Lower leg skin (tissue), 4 donors: Measurements from ENCODE around the gene FUBP1. TPM values are rescaled to one million over a fixed set of nuclear protein-coding genes. Genes with fewer than 3 reads are reported as not detected.
"Not testable (repeated sequence)": the region's sequence is repeated elsewhere in the genome, so short reads cannot be mapped to it uniquely, and the experiment has no call there.

Experiments used
- DNase-seq, 2 donors: peaks; one replicate each; pipeline ENCODE4 v3.0.0-alpha.2; 2019; ENCODE audit warnings: low spot score in 2 of 2
- H3K4me3 ChIP-seq: fragments of 200-600 bp; sonication (generic); 2 replicates; pipeline ENCODE4 v1.5.1; 2017; ENCODE audit warnings: mild to moderate bottlenecking, low read depth; ENCODE audit not compliant: poor library complexity, severe bottlenecking
- POLR2A ChIP-seq, 2 donors: fragments of 450-650 bp; IDR thresholded peaks; one replicate each; pipeline ENCODE4 v1.6.1; 2016 to 2017; ENCODE audit warnings: antibody characterized with exemption in 2 of 2, mild to moderate bottlenecking in 1 of 2, moderate library complexity in 1 of 2
- WGBS, 2 donors: methylation state at CpG; one replicate each; pipeline ENCODE4 v1.1.5; 2018; 5-methylcytosine and 5-hydroxymethylcytosine counted together
- intact Hi-C: fragments of 100-400 bp; cut with DNase I; formaldehyde crosslinking; loops from one replicate; pipeline ENCODE4 v1.15.0; 2023; ENCODE audit warnings: low total_unique reads
- total RNA-seq, 4 donors: library from RNA; depleted of rRNA; stranded (reverse); fragments of >200 nt; gene quantifications; one replicate each; pipeline ENCODE4 v1.1.0, GENCODE V29; 2016
- TF ChIP-seq, protein P1 (sequence below), 3 donors: fragments of 450-650 bp; IDR thresholded peaks; one replicate each; pipeline ENCODE4 v1.5.1; 2016; ENCODE audit warnings: antibody characterized with exemption in 3 of 3, mild to moderate bottlenecking in 3 of 3, moderate library complexity in 2 of 3

Gene FUBP1
- total RNA-seq, 4 donors from 2014 or later, result 48.7 to 105 (median 58.9) TPM

DNA sequence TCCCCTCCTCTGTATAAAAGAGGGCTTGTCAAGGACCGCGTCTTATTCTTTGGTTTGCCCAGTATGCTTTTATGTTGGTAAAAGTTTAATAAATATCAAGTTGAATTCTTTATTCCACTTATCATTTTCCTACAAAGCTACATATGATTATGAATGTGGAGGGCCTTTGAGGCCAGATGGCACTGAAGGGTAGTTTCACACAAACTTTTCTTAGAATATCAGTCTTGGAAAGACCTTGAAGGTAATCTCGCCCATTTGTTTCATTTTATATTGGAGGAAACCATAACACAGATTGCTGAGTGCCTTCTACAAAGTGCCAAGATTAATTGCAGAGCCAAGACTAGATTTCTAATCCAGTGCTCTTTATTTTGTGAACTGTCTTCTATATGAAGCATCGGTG is 5.8 kb upstream of the FUBP1 start:
- TF ChIP-seq, protein P1, sequence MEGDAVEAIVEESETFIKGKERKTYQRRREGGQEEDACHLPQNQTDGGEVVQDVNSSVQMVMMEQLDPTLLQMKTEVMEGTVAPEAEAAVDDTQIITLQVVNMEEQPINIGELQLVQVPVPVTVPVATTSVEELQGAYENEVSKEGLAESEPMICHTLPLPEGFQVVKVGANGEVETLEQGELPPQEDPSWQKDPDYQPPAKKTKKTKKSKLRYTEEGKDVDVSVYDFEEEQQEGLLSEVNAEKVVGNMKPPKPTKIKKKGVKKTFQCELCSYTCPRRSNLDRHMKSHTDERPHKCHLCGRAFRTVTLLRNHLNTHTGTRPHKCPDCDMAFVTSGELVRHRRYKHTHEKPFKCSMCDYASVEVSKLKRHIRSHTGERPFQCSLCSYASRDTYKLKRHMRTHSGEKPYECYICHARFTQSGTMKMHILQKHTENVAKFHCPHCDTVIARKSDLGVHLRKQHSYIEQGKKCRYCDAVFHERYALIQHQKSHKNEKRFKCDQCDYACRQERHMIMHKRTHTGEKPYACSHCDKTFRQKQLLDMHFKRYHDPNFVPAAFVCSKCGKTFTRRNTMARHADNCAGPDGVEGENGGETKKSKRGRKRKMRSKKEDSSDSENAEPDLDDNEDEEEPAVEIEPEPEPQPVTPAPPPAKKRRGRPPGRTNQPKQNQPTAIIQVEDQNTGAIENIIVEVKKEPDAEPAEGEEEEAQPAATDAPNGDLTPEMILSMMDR (IDR thresholded peaks at IDR 0.05), result no peak
- no peak for TF ChIP-seq POLR2A (IDR thresholded peaks at IDR 0.05)
- H3K4me3 ChIP-seq, result no peak overlapping the region
- no peak for DNase-seq
- WGBS, 2 donors, result 96 to 97% methylated on average over 4 of the region's 4 CpGs
- intact Hi-C loops, result no loop called here

DNA sequence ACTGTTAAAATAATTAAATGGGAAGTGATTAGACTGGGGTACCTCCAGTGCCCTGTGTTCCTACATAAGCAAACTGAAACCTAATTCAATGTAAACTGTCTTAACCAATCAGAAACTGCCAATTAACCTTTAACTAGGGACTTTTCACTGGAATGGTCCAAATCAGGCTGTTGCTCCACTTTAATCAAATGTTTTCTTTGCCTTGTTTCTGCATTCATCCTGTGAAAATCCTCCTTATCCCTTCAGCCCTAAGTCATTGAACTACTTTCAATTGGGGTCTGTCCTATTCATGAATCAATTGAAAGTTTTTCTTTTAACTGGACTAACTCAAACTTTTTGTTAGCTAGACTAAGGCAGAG is 5.1 kb upstream of the FUBP1 start:
- H3K4me3 ChIP-seq, result no peak overlapping the region
- no peak for DNase-seq
- TF ChIP-seq, protein P1 (IDR thresholded peaks at IDR 0.05), result no peak
- no peak for TF ChIP-seq POLR2A (IDR thresholded peaks at IDR 0.05)
- intact Hi-C loops, result no loop called here

DNA sequence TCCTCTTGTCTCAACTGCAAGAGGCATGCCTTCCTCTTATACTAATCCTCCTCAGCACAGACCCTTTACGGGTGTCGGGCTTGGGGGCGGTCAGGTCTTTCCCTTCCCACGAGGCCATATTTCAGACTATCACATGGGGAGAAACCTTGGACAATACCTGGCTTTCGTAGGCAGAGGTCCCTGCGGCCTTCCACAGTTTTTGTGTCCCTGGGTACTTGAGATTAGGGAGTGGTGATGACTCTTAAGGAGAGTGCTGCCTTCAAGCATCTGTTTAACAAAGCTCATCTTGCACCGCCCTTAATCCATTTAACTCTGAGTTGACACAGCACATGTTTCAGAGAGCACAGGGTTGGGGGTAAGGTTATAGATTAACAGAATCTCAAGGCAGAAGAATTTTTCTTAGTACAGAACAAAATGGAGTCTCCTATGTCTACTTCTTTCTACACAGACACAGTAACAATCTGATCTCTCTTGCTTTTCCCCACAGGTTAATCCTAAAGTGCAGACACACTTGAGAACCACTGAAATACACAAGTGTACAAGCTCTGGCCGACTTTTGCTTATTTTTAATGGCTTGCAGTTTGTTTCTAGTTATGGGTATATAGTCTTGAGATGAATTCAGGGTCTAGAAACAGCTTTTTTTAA is 4.6 kb upstream of the FUBP1 start:
- H3K4me3 ChIP-seq, DNase-seq, intact Hi-C loops: not testable (repeated sequence)
- WGBS, 2 donors, result 85 to 88% methylated on average over 8 of the region's 8 CpGs

DNA sequence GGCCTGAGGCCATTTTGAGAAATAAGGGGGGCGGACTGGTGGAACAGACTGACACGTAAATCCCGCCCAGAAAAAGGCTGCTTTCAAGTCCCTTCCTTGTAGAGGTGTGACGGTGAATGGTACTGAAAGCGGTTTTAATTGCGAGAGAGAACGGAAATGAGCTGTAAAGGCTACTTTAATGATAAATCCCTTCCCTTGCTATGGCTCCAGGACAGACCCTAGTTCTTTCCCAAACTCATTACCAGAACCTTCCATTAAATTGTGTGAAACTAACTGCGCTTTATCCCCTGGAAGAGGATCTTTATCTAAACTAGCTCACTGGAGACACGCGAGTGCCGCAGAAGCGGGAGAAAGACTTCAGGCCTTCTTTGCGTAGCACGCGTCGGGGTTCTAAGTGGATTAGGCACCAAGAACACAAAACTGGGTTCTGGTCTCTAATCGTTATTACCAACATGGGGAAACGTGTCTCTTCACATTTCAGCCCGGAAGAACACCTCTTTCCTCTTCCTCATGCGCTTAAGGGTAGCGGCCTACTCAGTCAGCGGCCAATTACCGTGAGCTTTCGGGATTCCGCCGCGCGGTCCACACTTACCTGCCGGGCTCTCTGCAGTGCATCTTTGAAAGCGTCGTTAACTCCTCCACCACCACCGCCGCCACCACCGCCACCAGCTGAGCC is 441 bp downstream of the FUBP1 start:
- intact Hi-C loops, result loop anchor here (10.0 kb wide), 1 partner anchor 136 kb away; no protein-coding TSS in a partner anchor
- peak overlapping the region; percentile 72 for H3K4me3 ChIP-seq
- peak in 1 of 2 donors; percentile 87 for DNase-seq
- TF ChIP-seq POLR2A (IDR thresholded peaks at IDR 0.05), result no peak
- TF ChIP-seq, protein P1 (IDR thresholded peaks at IDR 0.05), result no peak
- WGBS, 2 donors, result 0 to 1% methylated on average over 34 of the region's 34 CpGs

DNA sequence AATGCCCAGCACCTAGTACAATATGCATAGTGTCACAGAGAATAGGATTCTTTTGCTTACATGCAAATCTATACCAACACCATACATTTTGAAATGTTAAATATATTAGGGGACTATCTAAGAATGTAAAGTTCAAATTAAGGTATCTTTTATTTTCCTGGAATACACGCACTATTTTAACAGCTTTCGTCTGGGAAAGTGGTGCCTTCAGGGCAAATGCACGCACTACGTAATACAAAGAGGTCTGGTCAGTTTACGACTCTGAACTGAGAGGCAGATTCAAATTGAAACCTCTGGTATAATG is 931 bp downstream of the FUBP1 start:
- TF ChIP-seq, protein P1 (IDR thresholded peaks at IDR 0.05), result no peak
- TF ChIP-seq POLR2A (IDR thresholded peaks at IDR 0.05), result no peak
- DNase-seq, result no peak
- 0 to 1% methylated on average over 5 of the region's 5 CpGs for WGBS, 2 donors
- peak overlapping the region; percentile 72 for H3K4me3 ChIP-seq
- intact Hi-C loops, result loop anchor here (10.0 kb wide), 1 partner anchor 137 kb away; no protein-coding TSS in a partner anchor

DNA sequence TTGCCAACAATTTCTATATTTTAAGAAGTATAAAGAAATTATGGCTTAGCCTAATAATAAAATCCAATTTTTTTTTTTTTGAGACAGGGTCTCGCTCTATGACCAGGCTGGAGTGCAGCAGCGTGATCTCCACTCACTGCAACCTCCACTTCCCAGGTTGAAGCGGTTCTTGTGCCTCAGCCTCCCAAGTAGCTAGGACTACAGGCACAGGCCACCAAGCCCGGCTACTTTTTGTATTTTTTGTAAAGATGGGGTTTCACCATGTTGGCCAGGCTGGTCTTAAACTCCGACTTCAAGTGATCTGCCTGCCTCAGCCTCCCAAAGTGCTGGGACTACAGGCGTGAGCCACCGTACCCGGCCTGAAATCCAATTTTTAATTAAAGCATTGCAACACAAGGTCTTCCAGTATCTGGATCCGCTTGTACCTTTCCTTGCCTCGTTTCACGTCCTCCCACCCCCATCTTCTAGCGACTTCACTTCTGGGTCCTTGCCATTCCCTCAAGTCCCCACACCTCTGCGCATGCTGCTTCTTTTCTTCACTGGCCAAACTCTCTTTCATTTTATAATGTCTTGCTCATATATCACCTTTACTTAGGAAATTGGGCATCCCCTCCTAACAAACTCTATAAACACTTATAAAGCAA is 2.3 kb downstream of the FUBP1 start:
- DNase-seq, result no peak
- H3K4me3 ChIP-seq, result peak overlapping the region; percentile 25
- WGBS, 2 donors, result 74 to 77% methylated on average over 13 of the region's 13 CpGs
- intact Hi-C loops, result loop anchor here (10.0 kb wide), 1 partner anchor 138 kb away; no protein-coding TSS in a partner anchor
- TF ChIP-seq POLR2A (IDR thresholded peaks at IDR 0.05), result no peak
- TF ChIP-seq, protein P1 (IDR thresholded peaks at IDR 0.05), result no peak
